ENCODE results near the gene NUDT13. TPM values are rescaled to one million over a fixed set of nuclear protein-coding genes. Genes with fewer than 3 reads are reported as not detected.

The NUDT13 gene
- polyA plus RNA-seq, 1 experiment = 1.7 TPM

DNA sequence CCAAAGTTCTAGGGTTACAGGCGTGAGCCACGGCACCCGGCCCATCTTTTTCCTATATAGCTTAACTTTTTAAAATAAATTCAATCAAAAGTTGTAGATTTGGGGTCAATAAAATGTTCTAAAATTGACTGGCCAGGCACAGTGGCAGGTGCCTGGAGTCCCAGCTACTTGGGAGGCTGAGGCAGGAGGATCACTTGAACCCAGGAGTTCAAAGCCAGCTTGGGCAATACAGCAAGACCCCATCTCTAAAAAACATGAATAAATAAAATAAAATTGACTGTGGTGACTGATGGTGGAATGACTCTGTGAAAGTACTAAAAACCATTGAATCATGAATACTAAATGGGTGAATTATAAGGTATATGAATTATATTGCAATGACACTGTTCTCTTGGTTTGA is 34.4 kb upstream of the NUDT13 start:
- H3K27me3 ChIP-seq (ENCODE audit: control insufficient read depth, insufficient read depth, low read length) = no peaks in the 10 kb centered on the region
- H3K36me3 ChIP-seq (ENCODE audit: control insufficient read depth, insufficient read depth, low read length) = peaks cover 7% of the 10 kb centered on the region
- TF ChIP-seq, protein P1, sequence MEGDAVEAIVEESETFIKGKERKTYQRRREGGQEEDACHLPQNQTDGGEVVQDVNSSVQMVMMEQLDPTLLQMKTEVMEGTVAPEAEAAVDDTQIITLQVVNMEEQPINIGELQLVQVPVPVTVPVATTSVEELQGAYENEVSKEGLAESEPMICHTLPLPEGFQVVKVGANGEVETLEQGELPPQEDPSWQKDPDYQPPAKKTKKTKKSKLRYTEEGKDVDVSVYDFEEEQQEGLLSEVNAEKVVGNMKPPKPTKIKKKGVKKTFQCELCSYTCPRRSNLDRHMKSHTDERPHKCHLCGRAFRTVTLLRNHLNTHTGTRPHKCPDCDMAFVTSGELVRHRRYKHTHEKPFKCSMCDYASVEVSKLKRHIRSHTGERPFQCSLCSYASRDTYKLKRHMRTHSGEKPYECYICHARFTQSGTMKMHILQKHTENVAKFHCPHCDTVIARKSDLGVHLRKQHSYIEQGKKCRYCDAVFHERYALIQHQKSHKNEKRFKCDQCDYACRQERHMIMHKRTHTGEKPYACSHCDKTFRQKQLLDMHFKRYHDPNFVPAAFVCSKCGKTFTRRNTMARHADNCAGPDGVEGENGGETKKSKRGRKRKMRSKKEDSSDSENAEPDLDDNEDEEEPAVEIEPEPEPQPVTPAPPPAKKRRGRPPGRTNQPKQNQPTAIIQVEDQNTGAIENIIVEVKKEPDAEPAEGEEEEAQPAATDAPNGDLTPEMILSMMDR (IDR thresholded peaks at IDR 0.05; ENCODE audit: insufficient read depth, low read depth, low read length) = no peak
- CTCF ChIA-PET = interaction anchor here (0.7 to 1.9 kb wide), 3 partner anchors 21 to 950 kb away, joined by 3 to 4 read pairs (median 3); partner anchors contain the start of gene P4HA1
- no peak for DNase-seq (ENCODE audit: low read depth)
- no peak overlapping the region for H3K4me3 ChIP-seq (ENCODE audit: low read depth, low read length)
- POLR2A ChIA-PET = no interaction called here

DNA sequence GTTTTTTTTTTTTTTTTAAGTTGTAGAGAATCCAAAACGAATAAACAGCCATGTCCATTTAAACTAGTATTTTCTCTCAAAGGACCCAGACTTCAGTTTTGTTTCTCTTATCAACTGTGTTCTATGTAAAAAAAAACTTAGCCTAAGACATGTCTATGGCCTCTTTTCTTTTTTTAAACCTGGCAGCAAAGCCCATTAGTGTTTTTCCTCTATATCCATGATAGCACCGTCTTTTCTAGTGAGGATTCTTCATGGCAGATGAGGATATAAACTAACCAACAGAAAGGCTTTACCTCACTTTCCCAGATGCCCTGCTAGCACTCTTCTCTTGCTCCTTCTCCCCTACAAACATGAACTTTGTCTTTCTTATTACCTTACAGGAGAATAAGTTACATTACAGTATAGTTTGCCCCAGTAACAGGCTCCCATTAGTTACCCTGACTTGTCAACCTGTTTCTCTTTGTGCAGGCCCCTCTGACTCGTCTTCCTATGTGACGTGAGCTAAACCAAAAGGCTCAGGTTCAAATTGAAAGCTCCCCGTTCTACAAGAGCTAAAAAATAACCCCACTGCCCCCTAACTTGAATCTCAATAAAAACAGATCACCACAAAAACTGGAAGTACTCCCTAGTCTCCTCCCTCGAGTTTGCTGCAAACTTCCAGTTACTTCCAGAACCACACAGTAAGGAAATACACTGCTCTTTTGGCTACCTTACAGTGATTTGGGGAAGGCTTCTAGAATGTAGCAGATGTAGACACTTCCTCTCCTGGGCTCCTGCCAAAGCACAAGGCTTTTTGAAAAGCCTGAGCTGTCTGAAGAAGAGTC is 33.7 kb upstream of the NUDT13 start:
- CTCF ChIA-PET = interaction anchor here (0.7 to 1.9 kb wide), 5 partner anchors 13 to 951 kb away, joined by 3 to 8 read pairs (median 4); no protein-coding TSS in a partner anchor
- POLR2A ChIA-PET = interaction anchor here (1.6 kb wide), 1 partner anchor 20 kb away, joined by 8 read pairs; the partner anchor contains the start of gene P4HA1

DNA sequence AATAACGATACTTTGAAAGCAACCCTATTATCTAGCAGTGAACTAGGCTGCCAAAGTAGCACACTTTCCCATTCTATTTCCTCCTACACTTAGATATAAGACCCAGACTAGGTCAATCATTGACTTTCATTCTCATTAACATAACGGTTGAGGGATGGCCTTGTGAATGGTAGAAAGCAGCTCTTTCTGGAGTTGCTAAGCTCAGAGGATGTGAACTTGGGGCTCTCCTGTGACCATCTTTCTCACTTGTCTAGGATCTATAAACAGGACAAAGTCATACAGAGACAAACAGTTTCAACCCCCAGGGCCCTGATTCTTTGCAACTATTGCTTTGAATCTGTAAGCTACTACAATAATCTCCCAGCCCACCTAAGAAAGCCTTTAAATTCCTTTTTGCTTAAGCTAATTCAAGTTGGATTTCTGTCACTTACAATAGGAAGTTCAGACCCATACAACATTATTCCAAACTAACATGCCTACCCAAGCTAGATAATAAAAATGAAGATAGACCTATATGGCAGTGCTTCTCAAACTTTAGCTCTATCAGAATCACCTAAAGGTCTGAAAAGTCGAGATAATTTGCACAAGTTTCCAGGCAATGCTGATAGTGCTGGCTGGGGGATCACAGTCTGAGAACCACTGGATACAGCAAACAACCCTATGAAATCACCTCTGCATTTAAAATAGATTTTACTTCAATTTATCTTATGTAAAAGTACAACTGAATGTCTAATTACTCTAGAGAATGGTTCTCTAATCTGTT is 30.3 kb upstream of the NUDT13 start:
- H3K36me3 ChIP-seq (ENCODE audit: control insufficient read depth, insufficient read depth, low read length) = no peaks in the 10 kb centered on the region; the same call in 1 of the 2 replicates
- DNase-seq (ENCODE audit: low read depth) = no peak
- CTCF ChIA-PET = interaction anchor here (1.6 kb wide), 1 partner anchor 19 kb away, joined by 5 read pairs; no protein-coding TSS in a partner anchor
- POLR2A ChIA-PET = no interaction called here
- no peak overlapping the region for H3K4me3 ChIP-seq (ENCODE audit: low read depth, low read length)
- TF ChIP-seq, protein P1 (IDR thresholded peaks at IDR 0.05; ENCODE audit: insufficient read depth, low read depth, low read length) = no peak
- H3K27me3 ChIP-seq (ENCODE audit: control insufficient read depth, insufficient read depth, low read length) = no peaks in the 10 kb centered on the region

More for the DNA sequence above, 33.7 kb upstream of the NUDT13 start:
- TF ChIP-seq, protein P1 (IDR thresholded peaks at IDR 0.05; ENCODE audit: insufficient read depth, low read depth, low read length) = no peak
- Histone ChIP-seq H3K4me3 (ENCODE audit: low read depth, low read length) (no peak overlapping the region), H3K27me3 (ENCODE audit: control insufficient read depth, insufficient read depth, low read length) (no peaks in the 10 kb centered on the region), H3K36me3 (ENCODE audit: control insufficient read depth, insufficient read depth, low read length) (peaks cover 3% of the 10 kb centered on the region)
- no peak for DNase-seq (ENCODE audit: low read depth)

DNA sequence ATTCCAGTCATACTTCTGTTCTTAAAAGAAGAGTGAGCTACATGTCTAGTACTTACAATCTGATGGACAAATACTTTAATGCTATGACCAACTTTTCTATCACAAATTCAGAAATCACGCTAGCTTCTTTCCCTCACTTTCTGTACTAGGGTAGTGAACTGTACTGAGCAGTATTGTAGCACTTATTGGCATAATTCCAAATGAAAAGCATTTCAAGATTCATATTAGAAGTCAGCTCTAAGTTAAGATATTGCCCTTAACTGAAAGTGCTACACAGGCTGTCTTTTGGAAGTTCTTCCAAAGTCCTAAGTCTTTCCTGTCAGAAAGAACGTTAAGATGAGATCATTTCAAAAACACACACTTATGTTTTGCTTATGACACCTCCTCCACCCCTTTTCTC is 27.0 kb upstream of the NUDT13 start:
- no peak overlapping the region for H3K4me3 ChIP-seq (ENCODE audit: low read depth, low read length)
- ChIA-PET POLR2A (interaction anchor here (0.5 to 0.6 kb wide), 2 partner anchors 407 to 412 kb away, joined by 5 to 10 read pairs; no protein-coding TSS in a partner anchor), CTCF (interaction anchor here (0.5 to 0.7 kb wide), 2 partner anchors 12 to 1309 kb away, joined by 3 read pairs; no protein-coding TSS in a partner anchor)
- no peak for DNase-seq (ENCODE audit: low read depth)
- H3K36me3 ChIP-seq (ENCODE audit: control insufficient read depth, insufficient read depth, low read length) = no peaks in the 10 kb centered on the region; the same call in 1 of the 2 replicates
- H3K27me3 ChIP-seq (ENCODE audit: control insufficient read depth, insufficient read depth, low read length) = no peaks in the 10 kb centered on the region
- TF ChIP-seq, protein P1 (IDR thresholded peaks at IDR 0.05; ENCODE audit: insufficient read depth, low read depth, low read length) = no peak

- TF ChIP-seq, protein P1 (IDR thresholded peaks at IDR 0.05; ENCODE audit: insufficient read depth, low read depth, low read length) = no peak
- ChIA-PET CTCF (interaction anchor here (1.0 to 1.3 kb wide), 2 partner anchors 9 to 11 kb away, joined by 3 to 5 read pairs; no protein-coding TSS in a partner anchor), POLR2A (no interaction called here)
- H3K4me3 ChIP-seq (ENCODE audit: low read depth, low read length) = no peak overlapping the region
- no peaks in the 10 kb centered on the region for H3K27me3 ChIP-seq (ENCODE audit: control insufficient read depth, insufficient read depth, low read length)
- no peak for DNase-seq (ENCODE audit: low read depth)
- H3K36me3 ChIP-seq (ENCODE audit: control insufficient read depth, insufficient read depth, low read length) = no peaks in the 10 kb centered on the region; the same call in 1 of the 2 replicates
Observed at GRCh38 chr10:73084209-73084608, 26.0 kb upstream of the NUDT13 start.

Data from BJ (cell line).